Measurements from ENCODE around the gene UBE3B. TPM values are rescaled to one million over a fixed set of nuclear protein-coding genes. Genes with fewer than 3 reads are reported as not detected.

Gene UBE3B
- polyA plus RNA-seq, 1 experiment, result 42.8 TPM

- Histone ChIP-seq H3K4me3 (ENCODE audit: low read depth, low read length) (no peak overlapping the region), H3K27ac (ENCODE audit: low read depth, low read length) (no peak overlapping the region), H3K27me3 (ENCODE audit: control insufficient read depth, insufficient read depth, low read length) (no peaks in the 10 kb centered on the region), H3K9me3 (ENCODE audit: control insufficient read depth, insufficient read depth, low read length) (no peaks in the 10 kb centered on the region)
- DNase-seq (ENCODE audit: low read depth, low spot score), result no peak
- TF ChIP-seq, protein P1, sequence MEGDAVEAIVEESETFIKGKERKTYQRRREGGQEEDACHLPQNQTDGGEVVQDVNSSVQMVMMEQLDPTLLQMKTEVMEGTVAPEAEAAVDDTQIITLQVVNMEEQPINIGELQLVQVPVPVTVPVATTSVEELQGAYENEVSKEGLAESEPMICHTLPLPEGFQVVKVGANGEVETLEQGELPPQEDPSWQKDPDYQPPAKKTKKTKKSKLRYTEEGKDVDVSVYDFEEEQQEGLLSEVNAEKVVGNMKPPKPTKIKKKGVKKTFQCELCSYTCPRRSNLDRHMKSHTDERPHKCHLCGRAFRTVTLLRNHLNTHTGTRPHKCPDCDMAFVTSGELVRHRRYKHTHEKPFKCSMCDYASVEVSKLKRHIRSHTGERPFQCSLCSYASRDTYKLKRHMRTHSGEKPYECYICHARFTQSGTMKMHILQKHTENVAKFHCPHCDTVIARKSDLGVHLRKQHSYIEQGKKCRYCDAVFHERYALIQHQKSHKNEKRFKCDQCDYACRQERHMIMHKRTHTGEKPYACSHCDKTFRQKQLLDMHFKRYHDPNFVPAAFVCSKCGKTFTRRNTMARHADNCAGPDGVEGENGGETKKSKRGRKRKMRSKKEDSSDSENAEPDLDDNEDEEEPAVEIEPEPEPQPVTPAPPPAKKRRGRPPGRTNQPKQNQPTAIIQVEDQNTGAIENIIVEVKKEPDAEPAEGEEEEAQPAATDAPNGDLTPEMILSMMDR (IDR thresholded peaks at IDR 0.05; ENCODE audit: low read depth, low read length), result no peak
- CTCF ChIA-PET, result interaction anchor here (1.6 kb wide), 1 partner anchor 19 kb away, joined by 6 read pairs; no protein-coding TSS in a partner anchor
- POLR2A ChIA-PET, result no interaction called here
These were observed 101.0 kb downstream of the UBE3B start for GRCh38 chr12:109578330-109578927.

- DNase-seq (ENCODE audit: low read depth, low spot score), result no peak
- TF ChIP-seq, protein P1 (IDR thresholded peaks at IDR 0.05; ENCODE audit: low read depth, low read length), result no peak
- POLR2A ChIA-PET, result no interaction called here
- Histone ChIP-seq H3K4me3 (ENCODE audit: low read depth, low read length) (no peak overlapping the region), H3K9me3 (ENCODE audit: control insufficient read depth, insufficient read depth, low read length) (no peaks in the 10 kb centered on the region), H3K27me3 (ENCODE audit: control insufficient read depth, insufficient read depth, low read length) (no peaks in the 10 kb centered on the region), H3K27ac (ENCODE audit: low read depth, low read length) (no peak overlapping the region)
- CTCF ChIA-PET, result interaction anchor here (1.6 kb wide), 1 partner anchor 18 kb away, joined by 6 read pairs; no protein-coding TSS in a partner anchor
These were observed 102.2 kb downstream of the UBE3B start for GRCh38 chr12:109579639-109580038.

- ChIA-PET POLR2A (no interaction called here), CTCF (no interaction called here)
- Histone ChIP-seq H3K9me3 (ENCODE audit: control insufficient read depth, insufficient read depth, low read length) (no peaks in the 10 kb centered on the region), H3K4me3 (ENCODE audit: low read depth, low read length) (no peak overlapping the region), H3K27ac (ENCODE audit: low read depth, low read length) (no peak overlapping the region), H3K27me3 (ENCODE audit: control insufficient read depth, insufficient read depth, low read length) (no peaks in the 10 kb centered on the region)
- no peak for DNase-seq (ENCODE audit: low read depth, low spot score)
- TF ChIP-seq, protein P1 (IDR thresholded peaks at IDR 0.05; ENCODE audit: low read depth, low read length), result no peak
These were observed 102.8 kb downstream of the UBE3B start for GRCh38 chr12:109580272-109580671.

- ChIA-PET CTCF (no interaction called here), POLR2A (no interaction called here)
- H3K27ac ChIP-seq (ENCODE audit: low read depth, low read length), result no peak overlapping the region
- no peak for DNase-seq (ENCODE audit: low read depth, low spot score)
- no peak overlapping the region for H3K4me3 ChIP-seq (ENCODE audit: low read depth, low read length)
- TF ChIP-seq, protein P1 (IDR thresholded peaks at IDR 0.05; ENCODE audit: low read depth, low read length), result no peak
- H3K9me3 ChIP-seq (ENCODE audit: control insufficient read depth, insufficient read depth, low read length), result no peaks in the 10 kb centered on the region
- no peaks in the 10 kb centered on the region for H3K27me3 ChIP-seq (ENCODE audit: control insufficient read depth, insufficient read depth, low read length)
These were observed 103.4 kb downstream of the UBE3B start for GRCh38 chr12:109580684-109581333.

DNA sequence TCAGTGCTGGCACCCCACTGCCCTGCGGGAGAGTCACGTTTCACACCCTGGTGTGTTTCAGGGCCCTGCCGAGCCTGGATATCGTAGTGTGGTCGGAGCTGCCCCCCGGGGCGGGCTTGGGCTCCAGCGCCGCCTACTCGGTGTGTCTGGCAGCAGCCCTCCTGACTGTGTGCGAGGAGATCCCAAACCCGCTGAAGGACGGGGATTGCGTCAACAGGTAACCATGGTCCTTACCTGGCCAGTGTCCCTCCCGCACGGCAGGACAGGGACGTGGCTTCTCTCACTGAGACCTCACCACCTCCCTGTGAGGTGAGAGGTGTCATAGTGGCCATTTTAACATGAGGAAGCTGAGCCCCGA is 103.9 kb downstream of the UBE3B start:
- Histone ChIP-seq H3K4me3 (ENCODE audit: low read depth, low read length) (no peak overlapping the region), H3K9me3 (ENCODE audit: control insufficient read depth, insufficient read depth, low read length) (no peaks in the 10 kb centered on the region), H3K27ac (ENCODE audit: low read depth, low read length) (no peak overlapping the region), H3K27me3 (ENCODE audit: control insufficient read depth, insufficient read depth, low read length) (no peaks in the 10 kb centered on the region)
- no peak for DNase-seq (ENCODE audit: low read depth, low spot score)
- TF ChIP-seq, protein P1 (IDR thresholded peaks at IDR 0.05; ENCODE audit: low read depth, low read length), result no peak
- CTCF ChIA-PET, result interaction anchor here (1.7 kb wide), 1 partner anchor 16 kb away, joined by 7 read pairs; no protein-coding TSS in a partner anchor
- POLR2A ChIA-PET, result no interaction called here

Measured in AG04450 (cell line).